ENCODE data around the gene COG5.

COG5 gene

GRCh38 chr7:107154826-107155225 is 408.9 kb downstream of the COG5 start:
- Mint-ChIP-seq H3K4me3 (no peak overlapping the region), H3K27me3 (no peaks in the 10 kb centered on the region), H3K9me3 (no peaks in the 10 kb centered on the region), H3K27ac (no peak overlapping the region), H3K36me3 (ENCODE audit: low read depth) (no peaks in the 10 kb centered on the region), H3K4me1 (ENCODE audit: low read depth) (no peaks in the 10 kb centered on the region)

- Mint-ChIP-seq H3K9me3 (no peaks in the 10 kb centered on the region), H3K27ac (no peak overlapping the region), H3K27me3 (no peaks in the 10 kb centered on the region), H3K4me1 (ENCODE audit: low read depth) (peaks cover 8% of the 10 kb centered on the region), H3K36me3 (ENCODE audit: low read depth) (no peaks in the 10 kb centered on the region), H3K4me3 (no peak overlapping the region)
Measured at GRCh38 chr7:107152011-107152410, 411.7 kb downstream of the COG5 start.
